ENCODE results near the gene ERMARD.

The ERMARD gene

DNA sequence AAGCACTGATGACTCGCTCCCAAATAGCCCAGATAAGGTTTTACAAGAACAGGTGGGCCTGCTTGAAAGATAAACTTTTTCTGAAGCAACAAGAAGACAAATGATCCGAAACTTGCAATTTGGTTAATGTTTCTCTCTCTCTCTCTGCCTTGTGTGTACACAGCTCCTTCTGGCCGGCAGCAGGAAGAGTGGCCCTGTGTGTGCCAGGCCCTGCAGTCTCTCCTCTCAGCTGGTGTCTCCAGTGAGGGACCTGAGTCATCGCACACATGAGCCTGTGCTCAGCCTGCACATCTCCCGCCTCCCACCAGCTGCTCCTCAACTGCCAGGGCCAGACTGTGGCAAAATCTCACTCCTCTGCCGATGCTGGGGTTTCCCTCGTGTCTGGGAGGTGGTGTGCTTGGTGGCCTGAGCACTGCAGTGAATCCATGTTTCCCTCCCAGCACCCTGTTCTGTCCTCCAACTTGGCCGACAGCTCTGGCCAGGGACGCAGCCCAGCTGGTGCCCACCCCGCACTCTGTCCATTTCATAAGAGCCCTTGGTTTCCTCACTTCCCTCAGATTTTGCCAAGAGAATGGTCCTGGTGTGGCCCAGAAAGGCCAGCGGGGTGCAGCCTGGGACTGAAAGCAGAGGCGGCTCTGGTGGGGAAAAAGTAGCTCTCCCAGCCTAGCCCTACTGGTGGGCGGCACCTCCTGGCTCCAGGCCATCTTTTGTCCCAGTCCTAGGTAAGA, 49.4 kb downstream of the ERMARD start:
- H3K4me3 ChIP-seq (ENCODE audit: low read length): no peak overlapping the region
- DNase-seq (ENCODE audit: low read depth): peak; percentile 60

DNA sequence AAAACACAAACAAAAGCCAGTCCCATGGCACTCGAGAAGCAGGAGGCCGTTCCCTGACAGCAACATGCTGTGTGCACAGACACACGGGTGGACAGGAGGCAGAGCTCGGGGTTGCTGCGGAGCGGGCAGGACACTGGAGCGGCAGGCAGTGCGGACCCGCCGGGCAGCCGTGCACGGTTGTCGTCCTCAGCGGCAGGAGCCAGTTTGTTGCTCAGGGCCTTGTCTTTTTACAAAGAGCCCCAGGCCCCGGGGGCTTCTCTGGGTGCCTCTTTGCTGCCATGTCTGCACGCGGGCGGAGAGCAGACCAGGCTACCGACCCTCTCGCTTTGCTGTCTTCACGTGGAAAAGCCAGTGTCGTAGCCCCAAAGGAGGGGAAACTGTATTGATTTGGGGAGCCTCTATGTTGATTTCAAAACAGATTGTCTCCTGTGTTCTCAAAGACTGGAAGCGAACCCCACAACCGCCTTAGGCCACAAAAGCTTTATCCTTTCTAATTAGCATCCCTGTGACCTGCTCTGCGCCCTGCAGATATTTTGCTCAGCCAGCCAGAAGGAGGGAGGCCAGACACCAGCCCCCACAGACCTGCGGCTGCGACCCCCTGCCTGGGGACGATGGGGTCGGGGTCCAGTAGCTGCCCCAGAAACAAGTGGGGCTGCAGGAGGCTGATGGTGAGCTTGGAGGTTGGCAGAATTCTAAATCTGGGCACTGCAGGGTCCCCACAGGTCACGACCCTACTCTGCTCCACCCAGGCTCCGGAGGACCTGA, 50.2 kb downstream of the ERMARD start:
- no peak for DNase-seq (ENCODE audit: low read depth)
- no peak for TF ChIP-seq CTCF (IDR thresholded peaks at IDR 0.05; ENCODE audit: insufficient read depth, low read depth, low read length, missing control alignments)
- no peak overlapping the region for H3K4me3 ChIP-seq (ENCODE audit: low read length)

More for the DNA sequence above, 49.4 kb downstream of the ERMARD start:
- no peak for TF ChIP-seq CTCF (IDR thresholded peaks at IDR 0.05; ENCODE audit: insufficient read depth, low read depth, low read length, missing control alignments)

DNA sequence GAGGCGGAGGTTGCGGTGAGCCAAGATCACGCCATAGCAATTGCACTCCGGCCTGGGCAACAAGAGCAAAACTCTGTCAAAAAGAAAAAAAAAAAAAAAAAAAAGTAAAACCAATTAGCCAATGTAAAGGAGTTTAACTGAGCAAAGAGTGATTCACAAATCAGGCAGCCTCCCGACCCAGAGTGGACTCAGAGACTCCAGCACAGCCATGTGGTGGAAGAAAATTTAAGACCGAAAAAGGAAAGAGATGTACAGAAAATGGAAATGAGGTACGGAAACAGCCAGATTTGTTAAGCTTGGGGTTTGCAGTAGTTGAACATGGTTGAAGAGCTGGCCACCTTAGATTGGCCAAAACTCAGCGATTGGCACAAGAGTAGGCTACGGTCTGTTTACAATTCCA, 51.4 kb downstream of the ERMARD start:
- no peak overlapping the region for H3K4me3 ChIP-seq (ENCODE audit: low read length)
- no peak for DNase-seq (ENCODE audit: low read depth)
- TF ChIP-seq CTCF (IDR thresholded peaks at IDR 0.05; ENCODE audit: insufficient read depth, low read depth, low read length, missing control alignments): no peak

GRCh38 chr6:169803271-169803811, 51.9 kb downstream of the ERMARD start:
- DNase-seq (ENCODE audit: low read depth): no peak

GRCh38 chr6:169803816-169804340, 52.5 kb downstream of the ERMARD start:
- H3K4me3 ChIP-seq (ENCODE audit: low read length): no peak overlapping the region
- DNase-seq (ENCODE audit: low read depth): no peak
- TF ChIP-seq CTCF (IDR thresholded peaks at IDR 0.05; ENCODE audit: insufficient read depth, low read depth, low read length, missing control alignments): no peak

More at GRCh38 chr6:169803271-169803811, 51.9 kb downstream of the ERMARD start:
- H3K4me3 ChIP-seq (ENCODE audit: low read length): no peak overlapping the region
- no peak for TF ChIP-seq CTCF (IDR thresholded peaks at IDR 0.05; ENCODE audit: insufficient read depth, low read depth, low read length, missing control alignments)

- no peak for TF ChIP-seq CTCF (IDR thresholded peaks at IDR 0.05; ENCODE audit: insufficient read depth, low read depth, low read length, missing control alignments)
- no peak for DNase-seq (ENCODE audit: low read depth)
- no peak overlapping the region for H3K4me3 ChIP-seq (ENCODE audit: low read length)
Measured at GRCh38 chr6:169804427-169804826, 53.0 kb downstream of the ERMARD start.
